ENCODE results near the gene MCF2. TPM values are rescaled to one million over a fixed set of nuclear protein-coding genes. Genes with fewer than 3 reads are reported as not detected.

MCF2 gene
- total RNA-seq, 2 donors from 2014 or later = 1.1 TPM; not detected in 1

GRCh38 chrX:139736151-139736550 is 28.2 kb upstream of the MCF2 start:
- Histone ChIP-seq H3K27ac (no peak overlapping the region), H3K36me3 (no peaks in the 10 kb centered on the region), H3K9me3 (no peaks in the 10 kb centered on the region), H3K4me1 (no peaks in the 10 kb centered on the region), H3K27me3 (peaks cover 0 to 3% of the 10 kb centered on the region in 2 donors), H3K4me3 (no peak overlapping the region)
- TF ChIP-seq CTCF (IDR thresholded peaks at IDR 0.05) = no peak
- DNase-seq (ENCODE audit: low spot score) = no peak

- Histone ChIP-seq H3K4me1 (no peaks in the 10 kb centered on the region), H3K27me3 (peaks cover 0 to 3% of the 10 kb centered on the region in 2 donors), H3K27ac (no peak overlapping the region), H3K9me3 (no peaks in the 10 kb centered on the region), H3K36me3 (no peaks in the 10 kb centered on the region), H3K4me3 (no peak overlapping the region)
- no peak for TF ChIP-seq CTCF (IDR thresholded peaks at IDR 0.05)
- DNase-seq (ENCODE audit: low spot score) = no peak
Observed at GRCh38 chrX:139734996-139735395, 27.0 kb upstream of the MCF2 start.

- TF ChIP-seq CTCF (IDR thresholded peaks at IDR 0.05) = no peak
- DNase-seq (ENCODE audit: low spot score) = no peak
- Histone ChIP-seq H3K4me3 (no peak overlapping the region), H3K36me3 (no peaks in the 10 kb centered on the region), H3K27me3 (no peaks in the 10 kb centered on the region), H3K4me1 (no peaks in the 10 kb centered on the region), H3K27ac (no peak overlapping the region), H3K9me3 (no peaks in the 10 kb centered on the region)
Observed at GRCh38 chrX:139725720-139726119, 17.8 kb upstream of the MCF2 start.

- no peak overlapping the region for H3K27ac ChIP-seq
- H3K36me3 ChIP-seq = no peaks in the 10 kb centered on the region
- H3K4me1 ChIP-seq = no peaks in the 10 kb centered on the region
- no peak for TF ChIP-seq CTCF (IDR thresholded peaks at IDR 0.05)
- no peak for DNase-seq (ENCODE audit: low spot score)
- H3K9me3 ChIP-seq = no peaks in the 10 kb centered on the region
- no peak overlapping the region for H3K4me3 ChIP-seq
- no peaks in the 10 kb centered on the region for H3K27me3 ChIP-seq
Observed at GRCh38 chrX:139724626-139725025, 16.7 kb upstream of the MCF2 start.

- Histone ChIP-seq H3K4me3 (no peak overlapping the region), H3K27me3 (no peaks in the 10 kb centered on the region), H3K36me3 (no peaks in the 10 kb centered on the region), H3K4me1 (no peaks in the 10 kb centered on the region), H3K9me3 (no peaks in the 10 kb centered on the region), H3K27ac (no peak overlapping the region)
- DNase-seq (ENCODE audit: low spot score) = no peak
- no peak for TF ChIP-seq CTCF (IDR thresholded peaks at IDR 0.05)
Observed at GRCh38 chrX:139720979-139721378, 13.0 kb upstream of the MCF2 start.

GRCh38 chrX:139720136-139720535 is 12.2 kb upstream of the MCF2 start:
- DNase-seq (ENCODE audit: low spot score) = no peak
- no peaks in the 10 kb centered on the region for H3K9me3 ChIP-seq
- H3K4me3 ChIP-seq = no peak overlapping the region
- no peak overlapping the region for H3K27ac ChIP-seq
- no peaks in the 10 kb centered on the region for H3K36me3 ChIP-seq
- no peaks in the 10 kb centered on the region for H3K4me1 ChIP-seq
- H3K27me3 ChIP-seq = no peaks in the 10 kb centered on the region
- no peak for TF ChIP-seq CTCF (IDR thresholded peaks at IDR 0.05)
